Hair follicle dermal papilla cell (primary cell): Measurements from ENCODE around the gene OGFOD3. TPM values are rescaled to one million over a fixed set of nuclear protein-coding genes. Genes with fewer than 3 reads are reported as not detected.

Experiments used
- small RNA-seq: library from RNA; depleted of rRNA; stranded (forward); fragments of <200 nt; gene quantifications from one replicate; pipeline ENCODE3, GENCODE V24; 2012
- total RNA-seq: library from RNA; depleted of rRNA; stranded (reverse); fragments of >200 nt; gene quantifications from 2 replicates; pipeline ENCODE4 v1.2.3, GENCODE V29; 2012

OGFOD3 gene, protein sequence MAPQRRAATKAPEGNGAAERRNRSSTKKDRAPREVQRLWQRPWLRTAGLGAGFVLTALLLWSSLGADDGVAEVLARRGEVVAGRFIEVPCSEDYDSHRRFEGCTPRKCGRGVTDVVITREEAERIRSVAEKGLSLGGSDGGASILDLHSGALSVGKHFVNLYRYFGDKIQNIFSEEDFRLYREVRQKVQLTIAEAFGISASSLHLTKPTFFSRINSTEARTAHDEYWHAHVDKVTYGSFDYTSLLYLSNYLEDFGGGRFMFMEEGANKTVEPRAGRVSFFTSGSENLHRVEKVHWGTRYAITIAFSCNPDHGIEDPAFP
- 37.6 and 45.8 TPM in 2 replicates for total RNA-seq

DNA sequence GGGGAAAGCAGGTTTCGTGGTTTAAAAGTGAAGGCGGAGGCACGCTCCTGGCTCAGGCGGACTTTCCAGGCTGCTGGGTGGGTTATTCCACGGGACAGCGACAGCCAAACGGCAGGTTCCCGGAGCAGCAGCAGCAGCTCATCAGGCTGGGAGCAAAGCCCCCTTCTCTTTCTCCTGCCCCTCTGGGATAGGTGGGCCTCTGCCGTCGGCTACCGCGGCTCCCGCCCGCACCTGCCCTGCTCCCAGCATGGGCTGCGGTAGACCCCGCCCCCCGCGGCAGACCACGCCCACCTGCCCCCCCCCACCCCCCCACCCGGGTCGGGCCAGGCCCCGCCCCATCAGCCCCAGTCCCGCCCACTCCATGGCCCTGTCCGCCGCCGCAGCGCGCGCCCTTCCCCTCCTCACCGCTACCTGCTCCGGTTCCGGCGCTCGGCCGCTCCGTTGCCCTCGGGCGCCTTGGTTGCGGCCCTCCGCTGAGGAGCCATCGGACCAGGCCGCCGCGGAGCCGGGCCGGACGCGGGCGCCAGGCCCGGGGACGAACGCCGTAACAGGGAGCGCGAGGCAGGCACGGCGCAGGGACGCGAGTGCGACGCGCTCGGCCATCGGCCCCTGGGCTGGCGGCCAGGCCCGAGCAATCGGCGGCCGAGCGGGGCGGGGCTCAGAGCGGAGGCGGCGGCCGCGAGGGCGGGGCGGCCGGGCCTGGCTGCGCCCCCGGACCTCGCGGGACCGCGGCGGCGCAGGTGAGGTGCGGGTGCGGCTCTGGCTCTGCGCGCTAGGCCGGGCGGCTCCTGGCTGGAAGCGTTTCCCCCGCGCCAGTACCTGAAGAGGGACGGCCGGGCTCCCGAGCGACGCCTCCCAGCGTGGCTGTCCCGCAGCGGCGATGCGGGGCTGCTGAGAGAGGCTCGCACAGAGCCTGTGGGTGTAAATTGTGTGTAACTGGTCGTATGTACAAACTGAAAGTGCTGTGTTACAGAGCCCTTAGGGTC lies at the start of gene OGFOD3, which contains the start of gene HEXD:
OGFOD3 (minus strand) TSS at position 586 of the 986 bp plus-strand sequence; CDS start at position 485, 101 bp downstream.
HEXD (plus strand) TSS at position 347 of the 986 bp plus-strand sequence. CDS start 1,453 bp downstream, outside the sequence.

DNA sequence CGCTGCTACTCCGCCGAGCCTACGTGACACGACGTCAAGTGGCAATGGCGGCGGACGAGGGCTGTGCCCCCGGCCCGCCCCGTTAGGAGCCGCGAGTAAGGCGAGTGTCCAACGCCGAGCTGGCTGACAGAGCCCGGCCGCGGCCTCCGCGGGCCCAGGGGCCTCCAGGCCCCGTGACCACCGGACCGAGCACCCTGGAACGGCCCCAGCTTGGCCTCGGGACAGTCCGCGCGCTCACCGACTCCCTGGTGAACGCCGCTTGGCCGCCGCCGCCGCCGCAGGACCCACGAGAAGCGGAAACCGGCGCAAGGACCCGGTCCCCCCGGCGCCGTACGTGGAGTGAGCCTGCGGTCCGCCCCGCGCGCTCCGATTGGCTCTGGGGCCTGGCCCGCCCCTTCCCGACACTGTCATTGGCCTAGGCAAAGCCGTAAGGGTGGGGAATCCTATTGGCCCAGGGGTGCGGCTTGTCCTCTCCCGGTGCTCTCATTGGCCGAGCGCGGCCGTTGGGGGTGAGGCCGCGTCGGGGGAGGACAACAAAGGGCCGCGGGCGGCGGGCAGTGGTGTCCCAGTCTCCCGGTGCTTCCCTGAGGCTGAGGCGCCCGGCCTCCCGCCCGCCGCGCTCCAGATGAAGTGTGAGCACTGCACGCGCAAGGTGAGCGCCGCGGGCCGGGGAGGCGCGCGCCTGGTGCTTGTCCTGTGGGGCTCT lies 39.9 kb upstream of the OGFOD3 start, which contains the start of gene NARF:
NARF (plus strand) TSS at position 563 of the 706 bp plus-strand sequence; CDS start at position 626, 63 bp downstream.

DNA sequence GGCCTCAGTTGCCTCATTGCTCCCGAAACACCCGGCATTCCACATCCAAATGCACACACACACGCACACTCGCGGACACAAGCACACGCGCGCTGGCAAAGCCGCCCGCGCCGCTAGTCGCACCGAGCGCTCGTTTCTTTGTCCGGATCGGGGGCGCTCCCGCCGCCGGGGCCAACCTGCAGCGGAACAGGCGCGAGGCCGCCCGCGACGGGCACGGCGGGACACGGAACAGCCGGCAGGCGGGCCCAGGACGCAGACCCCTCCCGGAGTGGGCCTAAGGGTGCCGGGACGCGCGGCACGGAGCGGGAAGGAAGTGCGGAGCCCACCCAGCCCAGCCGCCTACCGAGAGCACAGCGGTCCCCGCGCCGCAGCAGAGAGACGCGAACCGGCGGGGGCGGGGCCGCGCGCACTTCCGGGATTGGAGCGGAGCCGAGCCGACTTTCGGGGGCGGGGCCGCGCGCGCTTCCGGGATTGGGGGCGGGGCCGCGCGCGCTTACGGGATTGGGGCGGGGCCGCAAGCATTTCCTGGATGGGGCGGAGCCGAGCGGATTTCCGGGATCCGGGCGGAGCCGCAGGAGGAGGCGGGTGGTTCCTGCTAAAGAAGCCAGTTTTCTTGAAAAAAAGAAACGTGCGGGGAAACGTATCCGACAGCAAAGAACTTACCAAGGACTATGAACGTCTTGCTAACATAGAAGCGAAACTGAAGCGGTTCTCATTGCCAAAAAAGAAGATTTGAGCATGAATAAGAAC lies 32.1 kb upstream of the OGFOD3 start, which contains the start of gene CYBC1:
CYBC1 (minus strand) TSS at position 396 of the 750 bp plus-strand sequence. CDS start 1,498 bp downstream, outside the sequence.

DNA sequence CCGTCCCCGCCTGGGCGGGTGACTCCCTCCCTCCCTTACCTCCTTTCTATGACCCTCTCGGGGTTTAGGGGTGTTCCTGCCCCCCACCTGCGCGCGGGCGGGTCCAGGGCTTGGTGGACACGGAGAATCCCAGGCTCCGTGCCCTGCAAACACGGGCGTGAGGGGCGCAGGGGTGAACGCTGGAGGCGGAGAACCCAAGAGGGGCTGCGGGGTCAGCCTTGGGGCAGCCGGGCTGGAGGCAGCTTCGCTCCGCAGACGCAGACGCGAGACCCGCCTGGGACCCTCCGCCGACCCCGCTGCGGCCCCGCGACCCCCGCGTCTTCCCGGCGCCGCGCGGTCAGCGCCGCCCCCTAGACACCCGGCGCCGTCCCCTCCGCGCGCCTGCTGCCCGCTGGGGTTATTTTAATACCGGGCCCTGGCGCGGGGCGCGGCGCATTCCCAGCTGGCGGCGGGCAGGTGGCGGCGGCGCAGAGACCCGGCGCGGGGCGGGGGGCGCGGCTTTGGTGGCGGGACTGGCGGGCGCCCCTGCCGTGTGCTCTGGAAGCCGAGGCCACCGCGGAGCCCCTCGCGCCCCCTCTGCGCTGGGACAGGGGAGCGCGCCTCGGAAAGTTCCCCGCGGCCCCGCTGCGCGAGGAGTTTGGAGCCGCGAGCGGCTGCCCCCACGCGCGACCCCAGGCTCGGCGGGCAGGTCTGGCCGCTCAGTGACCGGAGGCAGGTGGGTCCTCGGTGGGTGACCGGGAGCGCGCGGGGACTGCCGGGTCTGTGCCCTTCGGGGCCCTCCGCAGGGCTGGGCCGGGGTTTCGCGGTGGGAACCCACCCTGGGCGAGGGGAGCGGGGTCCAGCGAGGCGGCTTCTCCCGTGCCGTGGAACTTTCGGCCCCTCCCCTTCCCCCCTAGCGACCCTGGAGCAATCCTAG lies 46.8 kb downstream of the OGFOD3 start, which contains the start of gene UTS2R:
UTS2R (plus strand) TSS at position 433 of the 916 bp plus-strand sequence. CDS start 2,560 bp downstream, outside the sequence.

DNA sequence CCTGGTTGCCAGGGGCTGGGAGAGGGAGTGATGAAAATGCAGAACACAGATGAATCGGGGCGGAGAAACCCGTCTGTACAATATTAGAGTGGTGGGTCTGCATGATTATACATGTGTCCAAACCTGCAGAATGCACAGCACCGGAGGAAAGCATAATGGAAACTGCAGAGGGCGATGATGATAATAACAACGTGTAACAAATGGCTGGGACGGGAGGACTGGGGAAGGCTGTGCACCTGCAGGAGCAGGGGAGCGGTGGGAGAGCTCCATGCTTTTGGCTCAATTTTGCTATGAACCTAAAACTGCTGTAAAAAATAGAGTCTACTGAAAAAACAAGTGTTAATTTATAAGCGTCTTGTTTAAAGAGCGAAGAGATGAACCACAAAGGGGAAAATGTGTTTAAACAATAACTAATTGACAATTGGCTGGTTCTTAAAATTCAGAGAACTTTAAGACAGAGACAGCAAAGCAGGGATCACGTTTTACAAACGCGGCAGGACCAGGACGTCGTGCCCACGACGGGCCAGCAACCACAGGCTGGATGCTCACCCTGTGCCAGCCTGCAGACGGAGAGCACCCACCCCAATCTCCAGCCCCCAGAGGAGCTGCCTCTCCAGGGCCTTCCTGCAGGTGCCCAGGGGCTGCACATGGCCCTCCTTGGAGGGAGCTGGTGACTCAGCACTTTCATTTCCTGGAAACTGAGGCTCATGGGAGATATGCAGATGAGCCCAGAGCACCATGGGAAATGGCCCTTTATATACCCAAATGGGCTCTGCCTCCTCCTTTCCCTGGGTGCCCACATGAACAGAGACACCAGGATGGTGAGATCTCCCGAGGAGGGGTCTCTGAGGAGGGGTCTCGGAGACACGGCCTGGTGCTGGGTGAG lies 59.7 kb downstream of the OGFOD3 start, which contains the start of gene TEX19:
TEX19 (plus strand) TSS at position 783 of the 886 bp plus-strand sequence. CDS start 2,904 bp downstream, outside the sequence.

Small RNA genes lying within 50 kb of the gene (small RNA-seq; reads per million reads assigned to genes)
- gene RF00019 = not detected

Other genes starting within 250 kb of the OGFOD3 start
- gene CCDC57, start 205.7 kb downstream of the OGFOD3 start, total RNA-seq = 21.1 and 30.3 TPM in 2 replicates
- gene SLC16A3, start 189.5 kb downstream of the OGFOD3 start, total RNA-seq = 191 and 226 TPM in 2 replicates
- gene CSNK1D, start 144.9 kb downstream of the OGFOD3 start, total RNA-seq = 58.8 and 66.0 TPM in 2 replicates
- gene CD7, start 101.0 kb downstream of the OGFOD3 start, total RNA-seq = 0.24 and 0.32 TPM in 2 replicates
- 101 and 151 TPM in 2 replicates for gene SECTM1, start 84.8 kb downstream of the OGFOD3 start, total RNA-seq
- not detected in 2 replicates for gene TEX19, start 59.3 kb downstream of the OGFOD3 start, total RNA-seq
- gene UTS2R, start 46.8 kb downstream of the OGFOD3 start, total RNA-seq = 0.32 TPM in 1 of 2 replicates, not detected in the other
- 22.0 and 35.9 TPM in 2 replicates for gene HEXD, start 239 bp downstream of the OGFOD3 start, total RNA-seq
- gene CYBC1, start 32.2 kb upstream of the OGFOD3 start, total RNA-seq = 58.0 and 85.3 TPM in 2 replicates
- gene NARF, start 40.2 kb upstream of the OGFOD3 start, total RNA-seq = 33.8 and 34.9 TPM in 2 replicates
- gene FOXK2, start 101.1 kb upstream of the OGFOD3 start, total RNA-seq = 33.3 and 46.2 TPM in 2 replicates
- gene WDR45B, start 229.9 kb upstream of the OGFOD3 start, total RNA-seq = 74.0 and 89.1 TPM in 2 replicates